Nephron (organoid): ENCODE measurements around the gene CAB39.

Source experiments
- H3K27ac Mint-ChIP-seq, 3 experiments: 2 replicates each; pipeline ENCODE4 v1.8.0; 2020; ENCODE audit warnings: mixed read lengths in 3 of 3, mild to moderate bottlenecking in 2 of 3, moderate library complexity in 1 of 3
- H3K27me3 Mint-ChIP-seq: 2 replicates; pipeline ENCODE4 v1.8.0; 2021; ENCODE audit warnings: low read depth, mild to moderate bottlenecking, moderate library complexity, mixed read lengths
- H3K36me3 Mint-ChIP-seq: 2 replicates; pipeline ENCODE4 v1.8.0; 2020; ENCODE audit warnings: low read depth, mixed read lengths
- H3K4me1 Mint-ChIP-seq: 2 replicates; pipeline ENCODE4 v1.8.0; 2020; ENCODE audit warnings: mixed read lengths
- H3K4me3 Mint-ChIP-seq, 3 experiments: 2 replicates each; pipeline ENCODE4 v1.8.0; 2020; ENCODE audit warnings: mild to moderate bottlenecking in 3 of 3, mixed read lengths in 3 of 3, moderate library complexity in 2 of 3
- H3K9me3 Mint-ChIP-seq: 2 replicates; pipeline ENCODE4 v1.8.0; 2020; ENCODE audit warnings: mixed read lengths
- TF ChIP-seq, protein P1 (sequence below), 3 experiments: fragments of 200-600 bp; sonication (generic); IDR thresholded peaks; one replicate each; pipeline ENCODE4 v1.5.0; 2021; ENCODE audit warnings: antibody characterized with exemption in 3 of 3; ENCODE audit not compliant: unreplicated experiment in 3 of 3

CAB39 gene

DNA sequence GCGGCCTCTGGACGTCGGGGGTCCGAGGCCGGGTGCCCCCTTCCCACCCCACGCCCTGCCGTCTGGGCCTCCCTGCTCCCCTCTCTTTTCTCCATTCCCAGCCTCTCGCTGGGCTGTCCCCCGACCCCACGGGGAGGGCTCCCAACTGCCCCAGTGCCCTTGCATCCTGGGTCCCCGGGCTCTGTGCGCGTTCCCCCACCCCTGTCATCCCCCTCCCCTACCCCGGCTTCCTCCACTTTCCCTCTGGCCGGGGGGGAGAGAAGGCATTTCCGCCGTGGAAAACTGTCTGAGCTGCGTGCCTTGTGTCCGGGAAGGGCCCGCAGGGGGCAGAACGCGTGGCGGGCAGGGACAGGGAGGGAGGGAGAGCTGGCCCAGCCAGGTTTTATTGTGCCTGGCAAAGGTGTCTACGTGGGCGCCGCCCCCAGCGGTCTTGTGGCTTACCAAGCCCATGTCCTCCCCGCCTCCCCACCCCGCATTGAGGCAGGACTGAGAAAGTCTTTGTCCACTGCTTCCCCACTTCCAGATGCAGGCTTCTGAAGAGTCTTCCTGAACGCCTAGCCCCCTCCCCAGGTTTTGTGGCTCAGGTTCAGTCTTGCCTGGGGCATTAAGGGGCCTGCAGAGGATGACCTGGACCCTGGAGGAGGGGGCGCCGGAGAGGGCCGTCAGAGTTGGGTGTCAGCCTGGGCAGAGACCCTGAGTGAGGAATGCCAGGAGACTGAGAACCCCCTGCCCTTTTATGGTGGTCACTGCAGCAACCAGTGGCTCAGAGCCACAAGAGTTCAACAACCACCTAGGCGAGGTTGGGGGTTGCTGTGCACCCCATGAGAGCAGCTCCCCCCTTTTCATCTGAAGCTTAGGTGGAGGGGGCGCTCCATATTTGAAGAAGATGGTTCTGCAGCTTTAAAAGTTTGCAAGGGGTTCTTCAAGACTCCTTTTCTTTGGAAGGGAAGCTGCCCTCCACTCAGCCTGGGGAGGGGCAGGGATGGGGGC is 153.4 kb downstream of the CAB39 start:
- TF ChIP-seq, protein P1, sequence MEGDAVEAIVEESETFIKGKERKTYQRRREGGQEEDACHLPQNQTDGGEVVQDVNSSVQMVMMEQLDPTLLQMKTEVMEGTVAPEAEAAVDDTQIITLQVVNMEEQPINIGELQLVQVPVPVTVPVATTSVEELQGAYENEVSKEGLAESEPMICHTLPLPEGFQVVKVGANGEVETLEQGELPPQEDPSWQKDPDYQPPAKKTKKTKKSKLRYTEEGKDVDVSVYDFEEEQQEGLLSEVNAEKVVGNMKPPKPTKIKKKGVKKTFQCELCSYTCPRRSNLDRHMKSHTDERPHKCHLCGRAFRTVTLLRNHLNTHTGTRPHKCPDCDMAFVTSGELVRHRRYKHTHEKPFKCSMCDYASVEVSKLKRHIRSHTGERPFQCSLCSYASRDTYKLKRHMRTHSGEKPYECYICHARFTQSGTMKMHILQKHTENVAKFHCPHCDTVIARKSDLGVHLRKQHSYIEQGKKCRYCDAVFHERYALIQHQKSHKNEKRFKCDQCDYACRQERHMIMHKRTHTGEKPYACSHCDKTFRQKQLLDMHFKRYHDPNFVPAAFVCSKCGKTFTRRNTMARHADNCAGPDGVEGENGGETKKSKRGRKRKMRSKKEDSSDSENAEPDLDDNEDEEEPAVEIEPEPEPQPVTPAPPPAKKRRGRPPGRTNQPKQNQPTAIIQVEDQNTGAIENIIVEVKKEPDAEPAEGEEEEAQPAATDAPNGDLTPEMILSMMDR (IDR thresholded peaks at IDR 0.05; ENCODE audit: unreplicated experiment in 3 of 3), result peak in 1 of 3 experiments; percentile 16
- Mint-ChIP-seq H3K36me3 (no peaks in the 10 kb centered on the region), H3K4me3 (peak overlapping the region; percentile 90 to 97 (median 91)), H3K4me1 (peaks cover 54% of the 10 kb centered on the region), H3K27ac (peak overlapping the region; percentile 90 to 100 (median 95)), H3K27me3 (peaks cover 9% of the 10 kb centered on the region), H3K9me3 (no peaks in the 10 kb centered on the region)

GRCh38 chr2:230866756-230867523 is 154.3 kb downstream of the CAB39 start:
- no peaks in the 10 kb centered on the region for H3K9me3 Mint-ChIP-seq
- peaks cover 4% of the 10 kb centered on the region for H3K27me3 Mint-ChIP-seq
- no peaks in the 10 kb centered on the region for H3K36me3 Mint-ChIP-seq
- H3K27ac Mint-ChIP-seq, result peak overlapping the region; percentile 90 to 100 (median 95)
- TF ChIP-seq, protein P1 (IDR thresholded peaks at IDR 0.05; ENCODE audit: unreplicated experiment in 3 of 3), result no peak
- H3K4me3 Mint-ChIP-seq, result peak overlapping the region; percentile 90 to 97 (median 91)
- H3K4me1 Mint-ChIP-seq, result peaks cover 54% of the 10 kb centered on the region

DNA sequence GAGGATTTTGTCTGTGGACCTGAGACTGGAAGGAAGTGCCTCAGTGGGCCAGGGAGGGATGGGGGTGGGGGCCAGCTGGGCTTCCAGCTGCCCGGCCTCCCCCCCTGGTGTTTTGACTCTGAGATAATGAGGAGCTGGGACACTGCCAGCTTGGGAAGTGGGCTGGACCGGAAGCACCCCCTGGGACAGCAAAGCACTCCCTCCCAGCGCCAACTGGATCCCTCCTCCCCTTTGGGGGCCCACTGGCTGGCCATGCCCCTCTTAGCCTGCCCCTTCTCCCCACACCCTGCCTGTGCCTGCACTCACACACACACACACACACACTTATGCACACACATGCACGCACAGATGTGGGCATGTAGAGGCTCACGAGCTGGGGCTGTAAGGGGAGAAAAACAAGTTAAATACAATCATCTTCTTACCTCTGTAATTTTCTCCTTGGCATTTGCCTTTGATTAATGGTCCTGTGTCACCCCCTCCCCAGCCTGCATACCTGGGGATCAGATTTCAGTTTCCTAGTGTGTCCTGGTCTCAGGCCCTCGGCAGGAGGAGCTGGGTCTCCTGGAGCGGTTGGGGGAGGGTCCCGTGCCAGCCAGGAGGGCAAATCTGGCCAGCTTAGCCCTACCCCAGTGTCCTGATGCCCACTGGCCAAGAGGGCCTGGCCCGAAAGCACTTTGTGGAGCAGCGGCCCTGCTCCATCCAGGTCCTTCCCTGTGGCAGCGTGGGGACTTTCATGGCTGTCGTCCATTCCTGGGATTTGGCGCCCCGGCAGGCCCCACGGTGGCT is 155.7 kb downstream of the CAB39 start:
- Mint-ChIP-seq H3K27me3 (no peaks in the 10 kb centered on the region), H3K27ac (peak overlapping the region; percentile 95 to 100 (median 100)), H3K36me3 (peaks cover 4% of the 10 kb centered on the region), H3K4me1 (peaks cover 58% of the 10 kb centered on the region), H3K4me3 (peak overlapping the region; percentile 87 to 90 (median 88)), H3K9me3 (no peaks in the 10 kb centered on the region)
- TF ChIP-seq, protein P1 (IDR thresholded peaks at IDR 0.05; ENCODE audit: unreplicated experiment in 3 of 3), result no peak

DNA sequence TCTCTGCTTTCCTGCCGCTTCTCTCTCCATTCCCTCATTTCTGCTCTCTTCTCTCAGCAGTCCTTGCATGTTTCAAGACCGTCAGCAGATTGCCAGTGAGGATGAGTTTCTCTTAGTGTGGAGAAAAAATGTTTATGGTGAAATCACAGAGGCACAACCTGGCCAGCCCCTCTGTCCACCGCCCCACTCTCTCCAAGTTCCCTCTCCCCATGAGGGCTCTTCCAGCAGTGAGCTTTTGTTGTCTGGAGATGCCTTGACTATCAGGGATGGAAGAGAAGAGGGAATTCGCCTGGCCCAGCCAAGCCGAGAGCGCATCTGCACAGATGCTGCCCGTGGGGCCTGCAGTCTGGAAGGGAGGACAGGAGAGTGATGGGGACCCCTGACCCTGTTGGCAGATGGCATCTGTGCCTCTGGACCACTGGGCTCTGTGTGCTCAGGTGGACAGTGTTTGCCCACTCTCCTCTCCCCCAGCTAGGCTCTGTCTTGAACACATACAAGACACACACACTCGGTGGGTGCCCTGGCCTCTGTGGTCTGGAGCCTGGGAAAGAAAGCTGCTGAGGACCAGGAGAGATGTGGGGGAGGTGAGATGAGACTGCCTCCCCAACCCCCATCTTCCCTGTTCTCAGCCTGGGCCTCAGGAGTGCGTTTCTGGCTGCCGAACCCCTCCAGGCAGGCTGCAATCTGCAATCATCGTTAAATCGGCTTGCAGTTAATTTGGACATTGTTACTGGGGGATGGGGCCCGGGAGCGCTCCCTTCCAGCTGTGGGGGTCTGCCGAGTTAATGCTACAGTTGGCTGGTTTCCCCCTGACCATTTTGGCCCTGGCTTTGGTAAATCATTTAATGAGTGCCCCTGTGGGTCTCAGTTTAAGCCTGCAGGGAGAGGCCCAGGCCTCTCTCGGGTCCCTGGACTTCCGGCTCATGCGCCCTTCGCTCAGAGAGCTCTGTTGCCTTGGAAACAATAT is 156.6 kb downstream of the CAB39 start:
- no peaks in the 10 kb centered on the region for H3K27me3 Mint-ChIP-seq
- H3K4me1 Mint-ChIP-seq, result peaks cover 58% of the 10 kb centered on the region
- H3K4me3 Mint-ChIP-seq, result peak overlapping the region; percentile 87 to 90 (median 88)
- peak overlapping the region; percentile 95 to 100 (median 100) for H3K27ac Mint-ChIP-seq
- H3K9me3 Mint-ChIP-seq, result no peaks in the 10 kb centered on the region
- peaks cover 6% of the 10 kb centered on the region for H3K36me3 Mint-ChIP-seq
- TF ChIP-seq, protein P1 (IDR thresholded peaks at IDR 0.05; ENCODE audit: unreplicated experiment in 3 of 3), result no peak
